ENCODE data around the gene SMAD7.

DNA sequence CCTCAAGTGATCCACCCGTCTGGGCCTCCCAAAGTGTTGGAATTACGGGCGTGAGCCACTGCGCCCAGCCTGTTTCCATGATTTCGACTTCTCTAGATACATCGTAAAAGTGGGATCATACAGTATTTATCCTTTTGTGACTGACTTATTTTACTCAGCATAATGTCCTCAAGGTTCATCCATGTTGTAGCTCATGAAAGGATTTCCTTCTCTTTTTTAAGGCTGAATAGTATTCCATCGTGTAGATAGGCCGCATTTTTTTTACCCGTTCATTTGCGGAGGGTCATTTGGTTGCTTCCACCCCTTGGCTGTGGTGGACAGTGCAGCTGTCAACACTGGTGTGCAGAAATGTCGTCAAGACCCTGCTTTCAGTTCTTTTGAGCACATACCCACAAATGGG, 48.8 kb upstream of the SMAD7 start:
- TF ChIP-seq POLR2A (IDR thresholded peaks at IDR 0.05): no peak
- TF ChIP-seq, protein P1, sequence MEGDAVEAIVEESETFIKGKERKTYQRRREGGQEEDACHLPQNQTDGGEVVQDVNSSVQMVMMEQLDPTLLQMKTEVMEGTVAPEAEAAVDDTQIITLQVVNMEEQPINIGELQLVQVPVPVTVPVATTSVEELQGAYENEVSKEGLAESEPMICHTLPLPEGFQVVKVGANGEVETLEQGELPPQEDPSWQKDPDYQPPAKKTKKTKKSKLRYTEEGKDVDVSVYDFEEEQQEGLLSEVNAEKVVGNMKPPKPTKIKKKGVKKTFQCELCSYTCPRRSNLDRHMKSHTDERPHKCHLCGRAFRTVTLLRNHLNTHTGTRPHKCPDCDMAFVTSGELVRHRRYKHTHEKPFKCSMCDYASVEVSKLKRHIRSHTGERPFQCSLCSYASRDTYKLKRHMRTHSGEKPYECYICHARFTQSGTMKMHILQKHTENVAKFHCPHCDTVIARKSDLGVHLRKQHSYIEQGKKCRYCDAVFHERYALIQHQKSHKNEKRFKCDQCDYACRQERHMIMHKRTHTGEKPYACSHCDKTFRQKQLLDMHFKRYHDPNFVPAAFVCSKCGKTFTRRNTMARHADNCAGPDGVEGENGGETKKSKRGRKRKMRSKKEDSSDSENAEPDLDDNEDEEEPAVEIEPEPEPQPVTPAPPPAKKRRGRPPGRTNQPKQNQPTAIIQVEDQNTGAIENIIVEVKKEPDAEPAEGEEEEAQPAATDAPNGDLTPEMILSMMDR (IDR thresholded peaks at IDR 0.05): no peak

Measured in lower leg skin (tissue), 3 donors.